Prostate gland (tissue), 2 donors: ENCODE data around the gene TMEM201. TPM values are rescaled to one million over a fixed set of nuclear protein-coding genes. Genes with fewer than 3 reads are reported as not detected.

Source experiments
- DNase-seq: peaks from one replicate; pipeline ENCODE4 v3.0.0-alpha.2; 2019; ENCODE audit warnings: low spot score
- H3K27ac ChIP-seq, 2 donors: fragments of 200-600 bp; sonication (generic); 2 replicates each; pipeline ENCODE4 v1.5.1; 2017 to 2019
- H3K27me3 ChIP-seq: fragments of 200-600 bp; sonication (generic); replicated peaks from 2 replicates; pipeline ENCODE4 v1.5.1; 2019; ENCODE audit not compliant: insufficient read depth
- H3K36me3 ChIP-seq, 2 donors: fragments of 200-600 bp; sonication (generic); 1 replicate in 1 of 2; 2 replicates in 1 of 2; pipeline versions ENCODE4 v1.5.1 to v1.8.1; 2017 to 2019
- H3K4me1 ChIP-seq: fragments of 200-600 bp; sonication (generic); replicated peaks from 2 replicates; pipeline ENCODE4 v1.5.1; 2019
- H3K4me3 ChIP-seq, 2 donors: fragments of 200-600 bp; sonication (generic); 2 replicates each; pipeline ENCODE4 v1.5.1; 2017 to 2019
- H3K9me3 ChIP-seq: fragments of 200-600 bp; sonication (generic); 2 replicates; pipeline ENCODE4 v1.5.1; 2017
- POLR2A ChIP-seq: fragments of 450-650 bp; IDR thresholded peaks from one replicate; pipeline ENCODE4 v1.6.1; 2016; ENCODE audit warnings: antibody characterized with exemption, mild to moderate bottlenecking
- POLR2AphosphoS5 ChIP-seq: sonication (generic); formaldehyde crosslinking; IDR thresholded peaks from one replicate; pipeline ENCODE4 v1.6.1; 2017; ENCODE audit warnings: antibody characterized with exemption
- WGBS: methylation state at CpG from one replicate; pipeline ENCODE4 v1.1.5; 2018; 5-methylcytosine and 5-hydroxymethylcytosine counted together
- intact Hi-C: fragments of 100-400 bp; cut with DNase I; formaldehyde crosslinking; loops from one replicate; pipeline ENCODE4 v1.14.2; 2022
- total RNA-seq, 2 donors: library from RNA; depleted of rRNA; stranded (reverse); fragments of >200 nt; gene quantifications; one replicate each; pipeline ENCODE4 v1.1.0, GENCODE V29; 2016
- TF ChIP-seq, protein P1 (sequence below), 4 experiments: fragments of 200-600 bp in 2 of 4; fragments of 450-650 bp in 2 of 4; sonication (generic) in 2 of 4; IDR thresholded peaks; 1 replicate in 3 of 4; 2 replicates in 1 of 4; pipeline ENCODE4 v1.5.1; 2016 to 2019; ENCODE audit warnings: antibody characterized with exemption in 4 of 4, mild to moderate bottlenecking in 2 of 4, moderate library complexity in 2 of 4

The TMEM201 gene
- total RNA-seq, 2 donors from 2014 or later = 9.6 to 27.9 TPM

DNA sequence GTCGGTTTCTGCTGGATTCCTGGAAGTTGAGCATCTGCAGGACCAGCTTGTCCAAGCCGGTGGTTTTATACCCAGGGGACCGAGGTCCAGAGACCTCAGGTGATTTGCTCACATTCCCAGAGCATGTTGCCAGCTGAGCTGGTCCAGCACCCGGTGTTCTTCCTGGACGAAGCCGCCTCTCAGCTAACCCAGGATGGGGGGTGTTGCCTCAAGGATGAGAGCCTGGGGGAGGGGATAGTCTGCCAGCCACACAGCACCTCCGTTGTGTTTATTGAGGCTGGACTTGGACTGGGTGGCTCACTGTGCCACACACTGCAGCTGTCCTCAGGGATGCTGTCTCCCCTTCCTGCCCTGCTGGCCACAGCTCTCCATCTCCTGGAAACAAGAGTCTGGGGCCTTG is 1.5 kb downstream of the TMEM201 start:
- Histone ChIP-seq H3K27me3 (no peaks in the 10 kb centered on the region), H3K27ac (no peak overlapping the region), H3K4me1 (peaks cover 4% of the 10 kb centered on the region), H3K36me3 (no peaks in the 10 kb centered on the region), H3K4me3 (no peak overlapping the region), H3K9me3 (no peaks in the 10 kb centered on the region)
- intact Hi-C loops = no loop called here
- DNase-seq = no peak
- 49% methylated on average over 7 of the region's 7 CpGs for WGBS
- TF ChIP-seq POLR2AphosphoS5 = no peak
- no peak for TF ChIP-seq POLR2A

DNA sequence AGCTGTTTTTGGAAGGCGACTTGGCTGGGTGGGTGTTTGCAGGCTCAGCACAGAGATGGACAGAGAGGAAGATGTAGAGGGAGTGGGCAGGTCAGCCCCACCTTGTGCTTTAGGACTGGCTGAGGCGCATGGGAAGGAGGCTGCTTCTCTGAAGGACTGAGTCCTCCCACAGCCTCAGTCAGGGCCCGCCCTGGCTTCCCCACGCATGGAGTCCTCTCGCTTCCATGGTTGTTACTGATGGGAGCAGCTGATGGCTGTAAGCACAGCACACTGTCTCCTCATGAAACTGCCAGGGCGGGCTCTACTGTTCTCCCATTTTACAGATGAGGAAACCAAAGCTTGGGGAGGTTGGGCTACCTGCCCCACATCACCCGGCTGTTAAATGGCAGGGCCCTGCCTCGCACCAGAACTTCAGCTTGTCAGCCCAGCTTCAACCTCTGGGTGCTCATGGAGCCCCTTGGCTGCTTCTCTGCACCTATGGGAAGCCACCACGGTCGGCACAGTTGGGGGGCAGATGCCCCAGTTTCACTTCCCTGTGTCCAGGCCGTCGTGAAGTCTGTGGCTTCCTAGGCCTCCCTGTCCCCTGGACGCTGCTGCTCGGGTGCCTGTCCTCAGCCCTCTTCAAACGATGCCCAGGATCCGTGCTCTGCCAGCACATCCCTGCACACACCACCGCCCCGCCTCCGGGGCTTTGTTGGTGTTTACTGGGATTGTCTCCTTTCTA is 2.4 kb downstream of the TMEM201 start:
- Histone ChIP-seq H3K27me3 (no peaks in the 10 kb centered on the region), H3K4me1 (peaks cover 4% of the 10 kb centered on the region), H3K27ac (no peak overlapping the region), H3K36me3 (no peaks in the 10 kb centered on the region), H3K9me3 (no peaks in the 10 kb centered on the region), H3K4me3 (no peak overlapping the region)
- TF ChIP-seq POLR2A (no peak), POLR2AphosphoS5 (no peak)
- TF ChIP-seq, protein P1, sequence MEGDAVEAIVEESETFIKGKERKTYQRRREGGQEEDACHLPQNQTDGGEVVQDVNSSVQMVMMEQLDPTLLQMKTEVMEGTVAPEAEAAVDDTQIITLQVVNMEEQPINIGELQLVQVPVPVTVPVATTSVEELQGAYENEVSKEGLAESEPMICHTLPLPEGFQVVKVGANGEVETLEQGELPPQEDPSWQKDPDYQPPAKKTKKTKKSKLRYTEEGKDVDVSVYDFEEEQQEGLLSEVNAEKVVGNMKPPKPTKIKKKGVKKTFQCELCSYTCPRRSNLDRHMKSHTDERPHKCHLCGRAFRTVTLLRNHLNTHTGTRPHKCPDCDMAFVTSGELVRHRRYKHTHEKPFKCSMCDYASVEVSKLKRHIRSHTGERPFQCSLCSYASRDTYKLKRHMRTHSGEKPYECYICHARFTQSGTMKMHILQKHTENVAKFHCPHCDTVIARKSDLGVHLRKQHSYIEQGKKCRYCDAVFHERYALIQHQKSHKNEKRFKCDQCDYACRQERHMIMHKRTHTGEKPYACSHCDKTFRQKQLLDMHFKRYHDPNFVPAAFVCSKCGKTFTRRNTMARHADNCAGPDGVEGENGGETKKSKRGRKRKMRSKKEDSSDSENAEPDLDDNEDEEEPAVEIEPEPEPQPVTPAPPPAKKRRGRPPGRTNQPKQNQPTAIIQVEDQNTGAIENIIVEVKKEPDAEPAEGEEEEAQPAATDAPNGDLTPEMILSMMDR (IDR thresholded peaks at IDR 0.05) = no peak
- intact Hi-C loops = no loop called here
- WGBS = 87% methylated on average over 19 of the region's 19 CpGs
- DNase-seq = no peak

DNA sequence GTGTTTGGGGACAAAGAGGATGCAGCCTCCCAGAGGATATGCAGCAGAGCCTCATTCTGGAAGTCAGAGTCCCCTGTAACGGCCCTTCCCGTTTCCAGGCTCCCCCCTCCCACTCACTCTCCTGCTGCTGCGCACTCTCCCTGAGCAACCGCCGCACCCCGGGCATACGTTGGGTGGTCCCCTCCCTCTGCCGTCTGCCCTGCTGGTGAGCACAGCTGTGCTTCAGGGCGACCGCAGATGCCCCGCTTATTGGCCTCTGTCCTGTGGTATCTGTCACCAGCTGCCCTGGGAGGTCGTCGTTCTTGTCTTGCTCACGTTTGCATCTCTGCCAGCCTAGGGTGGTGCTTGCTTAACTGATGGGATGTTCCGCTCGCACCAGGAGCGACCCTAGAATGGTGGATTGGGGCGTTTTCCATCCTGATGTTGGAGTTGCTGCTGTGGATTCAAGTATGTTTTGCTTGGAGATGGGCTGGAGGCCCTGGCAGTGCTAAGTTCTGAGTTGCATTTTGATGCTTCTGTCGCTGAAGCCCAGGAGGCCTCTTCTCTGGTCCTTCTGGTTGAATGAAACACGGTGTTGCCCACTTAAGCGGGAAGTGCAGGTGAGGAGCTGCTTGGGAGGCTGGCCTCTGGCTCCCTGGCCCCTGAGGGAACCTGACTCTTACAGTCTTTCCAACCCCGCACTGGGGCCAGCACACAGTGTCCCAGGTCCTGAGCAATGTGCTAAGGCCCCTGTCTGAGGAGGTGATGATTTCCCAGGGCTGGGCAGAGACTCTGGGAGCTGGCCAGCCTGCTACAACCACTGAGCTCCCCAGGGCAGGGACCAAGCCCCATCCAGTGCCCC is 3.2 kb downstream of the TMEM201 start:
- no peaks in the 10 kb centered on the region for H3K36me3 ChIP-seq
- no peaks in the 10 kb centered on the region for H3K9me3 ChIP-seq
- intact Hi-C loops = no loop called here
- DNase-seq = no peak
- TF ChIP-seq POLR2AphosphoS5 (no peak), POLR2A (no peak)
- TF ChIP-seq, protein P1 (IDR thresholded peaks at IDR 0.05) = no peak
- H3K27ac ChIP-seq = no peak overlapping the region
- H3K27me3 ChIP-seq = no peaks in the 10 kb centered on the region
- no peak overlapping the region for H3K4me3 ChIP-seq
- WGBS = 76% methylated on average over 22 of the region's 22 CpGs
- H3K4me1 ChIP-seq = peaks cover 4% of the 10 kb centered on the region

DNA sequence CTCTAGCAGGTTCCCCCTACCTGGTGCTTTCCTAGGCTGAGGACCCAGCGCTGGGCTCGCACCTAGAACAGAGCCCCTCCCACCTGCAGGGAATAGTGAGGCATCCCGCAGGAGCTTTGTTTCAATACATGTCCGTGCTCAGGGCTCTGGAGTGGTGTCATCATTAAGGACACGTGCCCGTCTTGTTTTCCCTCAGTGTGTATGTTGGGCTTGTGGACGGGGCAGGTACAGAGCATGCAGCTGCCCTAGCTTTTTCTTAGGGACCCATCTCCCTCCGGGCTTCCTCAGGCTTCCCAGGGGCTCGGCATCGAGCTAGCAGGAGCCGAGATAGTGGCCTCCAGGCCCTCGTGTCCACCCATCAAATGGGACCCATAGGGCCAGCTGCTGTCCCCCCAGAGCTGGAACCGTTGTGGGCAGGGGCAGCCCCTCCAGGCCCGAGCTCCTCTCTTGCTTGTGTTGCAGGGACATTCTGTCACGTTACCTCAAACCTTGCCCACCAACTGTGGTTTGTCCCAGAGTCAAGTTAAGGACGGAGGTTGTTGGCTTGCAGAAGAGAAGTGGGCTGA is 3.9 kb downstream of the TMEM201 start:
- intact Hi-C loops = no loop called here
- Histone ChIP-seq H3K27ac (no peak overlapping the region), H3K4me3 (no peak overlapping the region), H3K27me3 (no peaks in the 10 kb centered on the region), H3K36me3 (no peaks in the 10 kb centered on the region), H3K4me1 (peaks cover 4% of the 10 kb centered on the region), H3K9me3 (no peaks in the 10 kb centered on the region)
- DNase-seq = no peak
- 71% methylated on average over 16 of the region's 16 CpGs for WGBS
- TF ChIP-seq POLR2AphosphoS5 (no peak), POLR2A (no peak)
- TF ChIP-seq, protein P1 (IDR thresholded peaks at IDR 0.05) = no peak

DNA sequence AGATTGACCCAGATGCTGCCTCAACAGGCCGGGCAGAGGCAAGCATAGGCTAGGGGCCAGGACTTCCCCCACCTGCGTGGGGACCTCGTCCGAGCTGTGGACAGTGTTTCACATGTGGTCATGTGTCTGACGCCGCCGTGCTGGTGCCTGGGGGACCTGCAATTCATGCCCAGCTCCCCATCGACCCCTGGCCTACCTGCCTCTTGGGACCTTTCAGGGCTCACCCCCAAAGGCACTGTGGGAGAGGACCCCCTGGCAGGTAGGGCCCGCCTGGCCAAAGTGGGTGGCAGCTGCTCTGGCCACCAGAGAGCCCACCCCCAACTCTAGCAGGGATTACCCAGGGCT is 4.4 kb downstream of the TMEM201 start:
- WGBS = 53% methylated on average over 9 of the region's 9 CpGs
- no peaks in the 10 kb centered on the region for H3K9me3 ChIP-seq
- TF ChIP-seq POLR2AphosphoS5 (no peak), POLR2A (no peak)
- TF ChIP-seq, protein P1 (IDR thresholded peaks at IDR 0.05) = no peak
- no peaks in the 10 kb centered on the region for H3K27me3 ChIP-seq
- intact Hi-C loops = no loop called here
- H3K4me3 ChIP-seq = no peak overlapping the region
- DNase-seq = no peak
- H3K27ac ChIP-seq = peak overlapping the region in 1 of 2 donors; percentile 5
- peaks cover 4% of the 10 kb centered on the region for H3K4me1 ChIP-seq
- H3K36me3 ChIP-seq = no peaks in the 10 kb centered on the region
